ENCODE data around the gene FAM13A.

The FAM13A gene

DNA sequence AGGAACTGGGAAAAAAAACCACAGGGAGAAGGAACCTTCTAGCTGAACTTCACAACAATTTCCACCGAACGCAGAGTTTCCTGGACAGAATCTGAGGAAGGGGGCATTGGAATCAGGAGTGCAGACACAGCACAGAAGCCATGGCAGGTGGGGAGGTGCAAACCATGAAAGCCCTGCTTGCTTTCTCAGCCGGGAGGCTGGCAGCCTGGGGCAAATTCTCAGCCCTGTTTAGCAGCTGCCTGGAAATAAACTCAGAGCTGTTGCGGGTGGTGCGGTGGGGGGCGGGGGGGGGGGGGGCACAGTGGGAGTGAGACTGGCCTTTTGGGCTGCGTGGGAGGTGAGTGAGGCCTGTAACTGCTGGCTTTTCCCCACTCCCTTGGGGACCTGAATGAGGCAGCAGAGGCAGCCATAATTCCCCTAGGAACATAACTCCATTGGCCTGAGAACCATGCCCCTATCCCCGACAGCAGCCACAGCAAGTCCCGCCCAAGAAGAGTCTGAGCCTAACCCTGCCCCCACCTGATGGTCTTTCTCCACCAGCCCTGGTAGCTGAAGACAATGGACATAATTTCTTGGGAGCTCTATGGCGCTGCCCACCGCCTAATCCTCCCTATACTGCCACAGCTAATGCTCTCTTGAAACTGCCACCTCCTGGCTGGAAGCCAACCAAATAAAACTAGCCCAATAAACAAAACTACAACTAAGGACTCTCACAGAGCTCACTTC lies 176.3 kb downstream of the FAM13A start:
- Histone ChIP-seq H3F3A (ENCODE audit: insufficient read depth, low read length) (no peaks in the 10 kb centered on the region), H3K36me3 (replicated peaks; ENCODE audit: insufficient read depth, low read length) (no peaks in the 10 kb centered on the region), H4K20me1 (ENCODE audit: insufficient read depth, low read length) (no peaks in the 10 kb centered on the region), H2AFZ (ENCODE audit: low read length) (no peak overlapping the region), H3K4me3 (ENCODE audit: low read length) (no peak overlapping the region), H3K27ac (ENCODE audit: low read length) (no peak overlapping the region), H3K27me3 (replicated peaks; ENCODE audit: insufficient read depth, low read length) (no peaks in the 10 kb centered on the region), H3K9me3 (replicated peaks; ENCODE audit: insufficient read depth, low read length) (no peaks in the 10 kb centered on the region), H3K9me2 (replicated peaks; ENCODE audit: insufficient read depth, low read length) (no peaks in the 10 kb centered on the region), H3K4me2 (ENCODE audit: low read depth, low read length) (no peak overlapping the region), H3K4me1 (ENCODE audit: low read length) (no peaks in the 10 kb centered on the region), H3K9ac (ENCODE audit: low read length) (no peak overlapping the region), H3K79me2 (ENCODE audit: low read length) (no peaks in the 10 kb centered on the region)
- DNase-seq, result no peak
- TF ChIP-seq EZH2 (optimal IDR thresholded peaks at IDR 0.05; ENCODE audit: low read depth, low read length) (no peak), EZH2phosphoT487 (IDR thresholded peaks at IDR 0.05; ENCODE audit: low read length) (no peak)
- TF ChIP-seq, protein P1, sequence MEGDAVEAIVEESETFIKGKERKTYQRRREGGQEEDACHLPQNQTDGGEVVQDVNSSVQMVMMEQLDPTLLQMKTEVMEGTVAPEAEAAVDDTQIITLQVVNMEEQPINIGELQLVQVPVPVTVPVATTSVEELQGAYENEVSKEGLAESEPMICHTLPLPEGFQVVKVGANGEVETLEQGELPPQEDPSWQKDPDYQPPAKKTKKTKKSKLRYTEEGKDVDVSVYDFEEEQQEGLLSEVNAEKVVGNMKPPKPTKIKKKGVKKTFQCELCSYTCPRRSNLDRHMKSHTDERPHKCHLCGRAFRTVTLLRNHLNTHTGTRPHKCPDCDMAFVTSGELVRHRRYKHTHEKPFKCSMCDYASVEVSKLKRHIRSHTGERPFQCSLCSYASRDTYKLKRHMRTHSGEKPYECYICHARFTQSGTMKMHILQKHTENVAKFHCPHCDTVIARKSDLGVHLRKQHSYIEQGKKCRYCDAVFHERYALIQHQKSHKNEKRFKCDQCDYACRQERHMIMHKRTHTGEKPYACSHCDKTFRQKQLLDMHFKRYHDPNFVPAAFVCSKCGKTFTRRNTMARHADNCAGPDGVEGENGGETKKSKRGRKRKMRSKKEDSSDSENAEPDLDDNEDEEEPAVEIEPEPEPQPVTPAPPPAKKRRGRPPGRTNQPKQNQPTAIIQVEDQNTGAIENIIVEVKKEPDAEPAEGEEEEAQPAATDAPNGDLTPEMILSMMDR (IDR thresholded peaks at IDR 0.05; ENCODE audit: low read length), result no peak

DNA sequence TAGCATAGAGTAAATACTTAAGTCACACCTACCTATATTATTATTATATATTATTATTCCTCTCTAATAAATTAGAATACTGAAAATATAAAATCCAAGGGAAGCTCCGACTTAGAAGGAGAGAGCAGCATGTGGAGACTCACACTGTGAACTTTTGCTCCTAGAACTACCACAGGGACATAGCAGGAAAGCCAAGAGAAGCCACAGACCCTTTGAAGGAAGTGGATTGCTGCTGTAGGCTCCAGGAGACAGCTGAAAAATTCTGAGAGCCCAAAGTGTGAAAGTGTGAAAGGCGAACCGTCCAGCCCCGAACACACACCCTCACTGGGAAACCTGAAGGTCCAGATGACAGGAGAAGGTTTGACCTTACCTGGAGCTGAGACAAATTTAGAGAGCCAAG lies 177.0 kb downstream of the FAM13A start:
- Histone ChIP-seq H3F3A (ENCODE audit: insufficient read depth, low read length) (no peaks in the 10 kb centered on the region), H3K9me2 (replicated peaks; ENCODE audit: insufficient read depth, low read length) (no peaks in the 10 kb centered on the region), H3K27me3 (replicated peaks; ENCODE audit: insufficient read depth, low read length) (no peaks in the 10 kb centered on the region), H3K4me2 (ENCODE audit: low read depth, low read length) (no peak overlapping the region), H3K4me3 (ENCODE audit: low read length) (no peak overlapping the region), H2AFZ (ENCODE audit: low read length) (no peak overlapping the region), H4K20me1 (ENCODE audit: insufficient read depth, low read length) (no peaks in the 10 kb centered on the region), H3K4me1 (ENCODE audit: low read length) (no peaks in the 10 kb centered on the region), H3K9ac (ENCODE audit: low read length) (no peak overlapping the region), H3K27ac (ENCODE audit: low read length) (no peak overlapping the region), H3K36me3 (replicated peaks; ENCODE audit: insufficient read depth, low read length) (no peaks in the 10 kb centered on the region), H3K79me2 (ENCODE audit: low read length) (no peaks in the 10 kb centered on the region), H3K9me3 (replicated peaks; ENCODE audit: insufficient read depth, low read length) (no peaks in the 10 kb centered on the region)
- DNase-seq, result no peak
- TF ChIP-seq EZH2phosphoT487 (IDR thresholded peaks at IDR 0.05; ENCODE audit: low read length), result no peak
- TF ChIP-seq EZH2 (optimal IDR thresholded peaks at IDR 0.05; ENCODE audit: low read depth, low read length), result no peak

DNA sequence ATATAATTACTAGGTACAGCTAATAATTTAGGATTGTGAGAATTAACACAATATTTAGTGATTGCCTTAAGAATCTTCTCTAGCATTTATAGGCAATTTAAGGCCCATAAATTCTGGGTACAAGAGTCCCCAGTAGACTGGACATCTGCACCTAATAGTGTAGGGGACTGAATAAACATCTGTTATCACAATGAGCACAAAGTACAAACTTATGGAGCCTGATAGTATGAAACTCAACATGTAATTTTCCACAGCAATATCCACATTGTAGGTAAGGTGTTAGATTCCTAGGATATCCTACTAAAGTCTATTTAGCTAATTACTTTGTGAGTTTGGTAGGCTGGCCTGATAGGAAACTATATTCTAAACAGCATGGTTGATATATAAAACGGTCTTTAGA lies 178.3 kb downstream of the FAM13A start:
- no peaks in the 10 kb centered on the region for H3K4me1 ChIP-seq (ENCODE audit: low read length)
- DNase-seq, result no peak

More for the DNA sequence above, 178.3 kb downstream of the FAM13A start:
- Histone ChIP-seq H3K9me3 (replicated peaks; ENCODE audit: insufficient read depth, low read length) (no peaks in the 10 kb centered on the region), H3K27ac (ENCODE audit: low read length) (no peak overlapping the region), H3K27me3 (replicated peaks; ENCODE audit: insufficient read depth, low read length) (no peaks in the 10 kb centered on the region), H3F3A (ENCODE audit: insufficient read depth, low read length) (no peaks in the 10 kb centered on the region), H3K4me3 (ENCODE audit: low read length) (no peak overlapping the region), H4K20me1 (ENCODE audit: insufficient read depth, low read length) (no peaks in the 10 kb centered on the region), H3K4me2 (ENCODE audit: low read depth, low read length) (no peak overlapping the region), H3K36me3 (replicated peaks; ENCODE audit: insufficient read depth, low read length) (no peaks in the 10 kb centered on the region), H2AFZ (ENCODE audit: low read length) (no peak overlapping the region), H3K79me2 (ENCODE audit: low read length) (no peaks in the 10 kb centered on the region), H3K9me2 (replicated peaks; ENCODE audit: insufficient read depth, low read length) (no peaks in the 10 kb centered on the region), H3K9ac (ENCODE audit: low read length) (no peak overlapping the region)
- TF ChIP-seq, protein P1 (IDR thresholded peaks at IDR 0.05; ENCODE audit: low read length), result no peak
- no peak for TF ChIP-seq EZH2phosphoT487 (IDR thresholded peaks at IDR 0.05; ENCODE audit: low read length)
- no peak for TF ChIP-seq EZH2 (optimal IDR thresholded peaks at IDR 0.05; ENCODE audit: low read depth, low read length)

Data from MM.1S (cell line).